HEK293 (cell line): ENCODE data around the gene L3MBTL4.

Experiments
- CTCF ChIA-PET: fragments of 350-600 bp; formaldehyde crosslinking; extraction: SDS; loops from one replicate; lab custom pipeline; 2021; ENCODE audit warnings: antibody characterized with exemption; lab: Yijun Ruan, JAX
- POLR2A ChIA-PET: fragments of 300-600 bp; formaldehyde crosslinking; extraction: SDS; loops from one replicate; lab custom pipeline; 2020; ENCODE audit warnings: antibody characterized with exemption, inconsistent platforms; lab: Yijun Ruan, JAX
- H3K27ac ChIP-seq: fragments of 200-500 bp; sonication (Bioruptor generic); 2 replicates; pipeline ENCODE4 v1.5.1; 2014; ENCODE audit warnings: low read depth, low read length, control low read depth, inconsistent platforms; ENCODE audit errors: extremely low read depth
- H3K36me3 ChIP-seq, 2 experiments: fragments of 200-500 bp in 1 of 2; sonication (Bioruptor generic) in 1 of 2; 1 replicate in 1 of 2; 2 replicates in 1 of 2; pipeline ENCODE4 v1.5.1; 2014 to 2017; ENCODE audit warnings: inconsistent platforms in 2 of 2, low read length in 2 of 2; ENCODE audit not compliant: control insufficient read depth in 2 of 2, insufficient read depth in 1 of 2
- H3K4me1 ChIP-seq: fragments of 200-500 bp; sonication (Bioruptor generic); 2 replicates; pipeline ENCODE4 v1.5.1; 2014; ENCODE audit warnings: mild to moderate bottlenecking, low read length, inconsistent platforms; ENCODE audit not compliant: control insufficient read depth, insufficient read depth
- H3K4me3 ChIP-seq: 2 replicates; pipeline ENCODE4 v1.5.1; 2011; ENCODE audit warnings: low read depth, mild to moderate bottlenecking, control low read depth, low read length, moderate library complexity
- H3K9me3 ChIP-seq: fragments of 200-500 bp; sonication (Bioruptor generic); 2 replicates; pipeline ENCODE4 v1.5.1; 2014; ENCODE audit warnings: low read depth, low read length, inconsistent platforms; ENCODE audit not compliant: control insufficient read depth, insufficient read depth
- HOXD13 ChIP-seq: sonication (generic); formaldehyde crosslinking; IDR thresholded peaks from 2 replicates; pipeline ENCODE4 v1.8.0; 2022; ENCODE audit warnings: missing genetic modification reagents, borderline replicate concordance
- KLF9 ChIP-seq: fragments of 450-650 bp; formaldehyde crosslinking; IDR thresholded peaks from 2 replicates; pipeline ENCODE4 v1.5.1; 2016; ENCODE audit warnings: missing biosample characterization, missing genetic modification characterization, low read depth
- WT1 ChIP-seq: fragments of 450-650 bp; formaldehyde crosslinking; IDR thresholded peaks from 2 replicates; pipeline ENCODE4 v1.5.1; 2016; ENCODE audit warnings: missing biosample characterization, missing genetic modification characterization
- ZBTB11 ChIP-seq: fragments of 450-650 bp; formaldehyde crosslinking; conservative IDR thresholded peaks from 2 replicates; pipeline ENCODE4 v1.5.1; 2016; ENCODE audit warnings: low read depth, missing biosample characterization, missing genetic modification characterization
- ZFHX2 ChIP-seq: fragments of 450-650 bp; formaldehyde crosslinking; conservative IDR thresholded peaks from 2 replicates; pipeline ENCODE4 v1.5.1; 2016; ENCODE audit warnings: missing biosample characterization, missing genetic modification characterization
- ZFP37 ChIP-seq: fragments of 450-650 bp; formaldehyde crosslinking; IDR thresholded peaks from 2 replicates; pipeline ENCODE4 v1.5.1; 2016; ENCODE audit warnings: missing biosample characterization, missing genetic modification characterization
- ZNF114 ChIP-seq: fragments of 450-650 bp; formaldehyde crosslinking; IDR thresholded peaks from 2 replicates; pipeline ENCODE4 v1.5.0; 2017; ENCODE audit warnings: missing biosample characterization, missing genetic modification characterization
- ZNF157 ChIP-seq: fragments of 450-650 bp; formaldehyde crosslinking; IDR thresholded peaks from 2 replicates; pipeline ENCODE4 v1.5.1; 2016; ENCODE audit warnings: missing biosample characterization, missing genetic modification characterization
- ZNF16 ChIP-seq: fragments of 450-650 bp; formaldehyde crosslinking; IDR thresholded peaks from 2 replicates; pipeline ENCODE4 v1.5.1; 2016; ENCODE audit warnings: low read depth, missing biosample characterization, missing genetic modification characterization
- ZNF214 ChIP-seq: fragments of 450-650 bp; formaldehyde crosslinking; IDR thresholded peaks from 2 replicates; pipeline ENCODE4 v1.5.1; 2017; ENCODE audit warnings: missing biosample characterization, mild to moderate bottlenecking, missing genetic modification characterization, borderline replicate concordance
- ZNF26 ChIP-seq: fragments of 450-650 bp; formaldehyde crosslinking; IDR thresholded peaks from 2 replicates; pipeline ENCODE4 v1.5.1; 2016; ENCODE audit warnings: missing biosample characterization, missing genetic modification characterization
- ZNF350 ChIP-seq: fragments of 450-650 bp; formaldehyde crosslinking; IDR thresholded peaks from 2 replicates; pipeline ENCODE4 v1.5.0; 2017; ENCODE audit warnings: missing biosample characterization, mild to moderate bottlenecking, missing genetic modification characterization
- ZNF398 ChIP-seq: fragments of 450-650 bp; formaldehyde crosslinking; IDR thresholded peaks from 2 replicates; pipeline ENCODE4 v1.5.1; 2017; ENCODE audit warnings: missing biosample characterization, missing genetic modification characterization
- ZNF514 ChIP-seq: fragments of 450-650 bp; formaldehyde crosslinking; IDR thresholded peaks from 2 replicates; pipeline ENCODE4 v1.5.1; 2016; ENCODE audit warnings: missing biosample characterization, missing genetic modification characterization
- ZNF544 ChIP-seq: fragments of 450-650 bp; formaldehyde crosslinking; IDR thresholded peaks from 2 replicates; pipeline ENCODE4 v1.5.0; 2017; ENCODE audit warnings: missing biosample characterization, missing genetic modification characterization
- ZNF555 ChIP-seq: fragments of 450-650 bp; formaldehyde crosslinking; conservative IDR thresholded peaks from 2 replicates; pipeline ENCODE4 v1.5.1; 2017; ENCODE audit warnings: missing biosample characterization, mild to moderate bottlenecking, missing genetic modification characterization, inconsistent platforms
- ZNF558 ChIP-seq: fragments of 450-650 bp; formaldehyde crosslinking; IDR thresholded peaks from 2 replicates; pipeline ENCODE4 v1.5.1; 2016; ENCODE audit warnings: missing biosample characterization, missing genetic modification characterization
- ZNF580 ChIP-seq: fragments of 450-650 bp; formaldehyde crosslinking; IDR thresholded peaks from 2 replicates; pipeline ENCODE4 v1.5.1; 2016; ENCODE audit warnings: missing biosample characterization, missing genetic modification characterization
- ZNF596 ChIP-seq: fragments of 450-650 bp; IDR thresholded peaks from 2 replicates; pipeline ENCODE4 v1.5.0; 2018; ENCODE audit warnings: missing biosample characterization, mild to moderate bottlenecking, missing genetic modification characterization, moderate library complexity
- ZNF830 ChIP-seq: fragments of 450-650 bp; IDR thresholded peaks from 2 replicates; pipeline ENCODE4 v1.5.0; 2018; ENCODE audit warnings: missing biosample characterization, missing genetic modification characterization, low read depth, mild to moderate bottlenecking, moderate library complexity
- ZNF837 ChIP-seq: fragments of 450-650 bp; formaldehyde crosslinking; IDR thresholded peaks from 2 replicates; pipeline ENCODE4 v1.5.1; 2016; ENCODE audit warnings: missing biosample characterization, missing genetic modification characterization

L3MBTL4 gene

GRCh38 chr18:5995626-5996025 is 419.1 kb downstream of the L3MBTL4 start (continued):
- TF ChIP-seq ZBTB11 (tag by site-specific recombination) (no peak), ZNF555 (tag by site-specific recombination) (no peak), WT1 (tag by site-specific recombination) (no peak), KLF9 (tag by site-specific recombination) (no peak), ZFHX2 (tag by site-specific recombination) (no peak)

- Histone ChIP-seq H3K27ac (no peak overlapping the region), H3K36me3 (no peaks in the 10 kb centered on the region), H3K4me1 (no peaks in the 10 kb centered on the region), H3K4me3 (no peak overlapping the region), H3K9me3 (no peaks in the 10 kb centered on the region)
- CTCF ChIA-PET, result no interaction called here
- POLR2A ChIA-PET, result no interaction called here
- TF ChIP-seq ZNF114 (tag by site-specific recombination), result no peak
- TF ChIP-seq ZNF514 (tag by site-specific recombination), result no peak
- no peak for TF ChIP-seq ZNF830
- no peak for TF ChIP-seq ZNF580
- no peak for TF ChIP-seq ZNF544 (tag by site-specific recombination)
- TF ChIP-seq ZNF157 (tag by site-specific recombination), result no peak
- TF ChIP-seq ZNF214, result no peak
- no peak for TF ChIP-seq ZNF837 (tag by site-specific recombination)
- no peak for TF ChIP-seq ZNF558 (tag by site-specific recombination)
- no peak for TF ChIP-seq ZNF16 (tag by site-specific recombination)
- TF ChIP-seq ZNF26 (tag by site-specific recombination), result no peak
- TF ChIP-seq HOXD13, result no peak
- no peak for TF ChIP-seq ZFP37
- TF ChIP-seq WT1 (tag by site-specific recombination), result no peak
- TF ChIP-seq ZNF596 (tag by site-specific recombination), result no peak
- no peak for TF ChIP-seq ZNF350 (tag by site-specific recombination)
- TF ChIP-seq ZNF398 (tag by site-specific recombination), result no peak
These were observed 420.8 kb downstream of the L3MBTL4 start for GRCh38 chr18:5993938-5994337.
